Measurements from ENCODE around the gene NTHL1. TPM values are rescaled to one million over a fixed set of nuclear protein-coding genes. Genes with fewer than 3 reads are reported as not detected.
A peak's percentile ranks its signal among the peaks of the same experiment; 100 is the strongest.

The NTHL1 gene
- total RNA-seq, 1 donor from 2014 or later = 44.0 TPM

DNA sequence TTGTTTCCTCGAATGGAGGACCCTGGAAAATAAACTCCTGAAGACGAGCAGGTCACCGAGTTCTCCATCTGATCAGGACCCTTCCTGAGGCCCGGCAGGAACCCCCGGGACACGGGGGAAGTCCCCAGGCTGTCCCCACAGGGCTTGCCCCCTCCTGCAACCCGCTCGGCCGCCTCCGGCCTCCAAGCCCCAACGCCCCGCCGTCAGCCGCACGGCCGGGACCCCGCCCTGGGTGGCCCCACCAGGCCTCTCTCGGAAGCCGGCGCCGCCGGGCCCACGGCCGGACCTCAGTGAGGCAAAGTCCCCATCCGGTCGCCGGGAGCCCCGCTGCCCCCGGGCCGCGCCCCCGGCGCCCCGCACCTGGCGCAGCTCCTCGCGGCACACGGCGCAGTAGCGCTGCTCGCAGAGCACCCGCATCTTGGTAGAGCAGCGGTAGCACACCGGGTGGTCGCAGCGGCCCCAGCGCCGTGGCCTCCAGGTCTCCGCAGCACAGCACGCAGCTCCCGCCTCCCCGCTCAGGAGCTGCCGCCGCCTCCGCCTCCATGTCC, 38.4 kb downstream of the NTHL1 start:
- peak overlapping the region; percentile 59 for H3K4me3 ChIP-seq (ENCODE audit: low read depth, low read length)
- TF ChIP-seq, protein P1, sequence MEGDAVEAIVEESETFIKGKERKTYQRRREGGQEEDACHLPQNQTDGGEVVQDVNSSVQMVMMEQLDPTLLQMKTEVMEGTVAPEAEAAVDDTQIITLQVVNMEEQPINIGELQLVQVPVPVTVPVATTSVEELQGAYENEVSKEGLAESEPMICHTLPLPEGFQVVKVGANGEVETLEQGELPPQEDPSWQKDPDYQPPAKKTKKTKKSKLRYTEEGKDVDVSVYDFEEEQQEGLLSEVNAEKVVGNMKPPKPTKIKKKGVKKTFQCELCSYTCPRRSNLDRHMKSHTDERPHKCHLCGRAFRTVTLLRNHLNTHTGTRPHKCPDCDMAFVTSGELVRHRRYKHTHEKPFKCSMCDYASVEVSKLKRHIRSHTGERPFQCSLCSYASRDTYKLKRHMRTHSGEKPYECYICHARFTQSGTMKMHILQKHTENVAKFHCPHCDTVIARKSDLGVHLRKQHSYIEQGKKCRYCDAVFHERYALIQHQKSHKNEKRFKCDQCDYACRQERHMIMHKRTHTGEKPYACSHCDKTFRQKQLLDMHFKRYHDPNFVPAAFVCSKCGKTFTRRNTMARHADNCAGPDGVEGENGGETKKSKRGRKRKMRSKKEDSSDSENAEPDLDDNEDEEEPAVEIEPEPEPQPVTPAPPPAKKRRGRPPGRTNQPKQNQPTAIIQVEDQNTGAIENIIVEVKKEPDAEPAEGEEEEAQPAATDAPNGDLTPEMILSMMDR (IDR thresholded peaks at IDR 0.05; ENCODE audit: insufficient read depth, low read length, severe bottlenecking) = no peak
- FAIRE-seq = no peak
- no peaks in the 10 kb centered on the region for H3K27me3 ChIP-seq (ENCODE audit: control insufficient read depth, insufficient read depth, low read length)
- DNase-seq (ENCODE audit: low read depth) = no peak
- peaks cover 22% of the 10 kb centered on the region for H3K36me3 ChIP-seq (ENCODE audit: control insufficient read depth, insufficient read depth, low read length)

GRCh38 chr16:2008631-2009163, 38.9 kb downstream of the NTHL1 start:
- H3K27me3 ChIP-seq (ENCODE audit: control insufficient read depth, insufficient read depth, low read length) = no peaks in the 10 kb centered on the region
- FAIRE-seq = no peak
- H3K4me3 ChIP-seq (ENCODE audit: low read depth, low read length) = peak overlapping the region; percentile 59
- no peak for DNase-seq (ENCODE audit: low read depth)
- TF ChIP-seq, protein P1 (IDR thresholded peaks at IDR 0.05; ENCODE audit: insufficient read depth, low read length, severe bottlenecking) = no peak
- H3K36me3 ChIP-seq (ENCODE audit: control insufficient read depth, insufficient read depth, low read length) = peaks cover 23% of the 10 kb centered on the region

DNA sequence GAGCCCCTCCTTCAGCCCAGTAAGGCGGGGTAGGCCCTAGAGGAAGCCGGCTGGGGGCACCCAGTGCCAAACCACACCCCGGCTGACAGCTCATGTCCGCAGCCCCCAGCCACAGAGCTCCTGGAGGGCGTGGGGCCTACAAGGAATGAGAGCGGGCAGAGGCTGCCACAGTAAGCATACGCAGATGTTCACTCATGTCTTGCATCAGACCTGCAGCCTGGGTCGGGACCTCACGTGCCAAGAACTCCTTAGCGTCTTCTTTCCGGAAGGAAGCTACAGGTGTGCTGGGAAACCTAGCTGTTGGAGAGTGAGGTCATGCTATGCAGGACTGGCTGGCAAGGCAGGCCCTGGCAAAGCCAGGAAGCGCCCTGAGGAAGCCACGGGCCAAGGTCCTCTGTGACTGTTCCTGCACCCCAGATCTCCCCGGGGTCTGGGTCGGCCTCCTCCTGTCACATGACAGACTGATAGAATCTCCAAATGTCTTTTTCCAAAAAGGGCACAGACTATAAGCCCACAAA, 39.6 kb downstream of the NTHL1 start:
- Histone ChIP-seq H3K27me3 (ENCODE audit: control insufficient read depth, insufficient read depth, low read length) (no peaks in the 10 kb centered on the region), H3K4me3 (ENCODE audit: low read depth, low read length) (peak overlapping the region; percentile 59), H3K36me3 (ENCODE audit: control insufficient read depth, insufficient read depth, low read length) (peaks cover 29% of the 10 kb centered on the region)
- DNase-seq (ENCODE audit: low read depth) (peak; percentile 86), FAIRE-seq (peak; percentile 87)
- TF ChIP-seq, protein P1 (IDR thresholded peaks at IDR 0.05; ENCODE audit: insufficient read depth, low read length, severe bottlenecking) = no peak

DNA sequence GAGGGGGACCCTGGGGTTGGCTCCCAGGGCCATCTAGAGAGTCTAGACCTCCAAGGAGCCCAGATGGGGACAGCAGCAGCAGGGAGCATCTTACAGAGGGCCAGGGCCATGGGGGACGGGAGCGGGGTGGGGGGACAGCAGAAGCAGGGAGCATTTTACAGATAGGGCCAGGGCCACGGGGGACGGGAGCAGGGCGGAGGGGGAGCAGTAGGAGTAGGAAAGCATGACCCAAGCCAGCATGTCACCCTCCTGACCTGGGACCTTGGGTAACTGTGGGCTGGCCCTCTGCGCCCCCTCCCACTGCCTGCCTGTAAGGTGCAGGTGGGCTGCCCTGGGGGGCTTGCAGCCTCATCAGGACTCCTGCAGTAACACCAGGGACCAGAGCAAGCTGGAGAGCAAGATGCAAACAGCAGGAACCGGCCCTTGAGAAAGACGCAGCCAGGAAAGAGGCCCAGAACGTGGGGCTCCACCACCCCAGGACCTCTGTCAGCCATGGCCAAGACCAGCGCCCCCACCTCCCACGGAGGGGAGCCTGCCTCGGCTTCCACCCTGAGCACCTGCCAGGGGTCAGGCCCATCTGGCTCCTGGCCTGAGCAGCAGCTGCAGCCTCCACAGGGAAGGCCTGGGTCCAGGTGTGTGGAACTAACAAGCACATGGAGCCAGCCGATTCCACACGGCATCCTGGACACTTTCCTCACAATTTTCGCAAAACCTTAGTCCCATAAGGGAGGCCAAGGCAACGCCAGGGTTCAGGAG, 40.4 kb downstream of the NTHL1 start:
- peaks cover 37% of the 10 kb centered on the region for H3K36me3 ChIP-seq (ENCODE audit: control insufficient read depth, insufficient read depth, low read length)
- DNase-seq (ENCODE audit: low read depth) (no peak), FAIRE-seq (no peak)
- H3K4me3 ChIP-seq (ENCODE audit: low read depth, low read length) = peak overlapping the region; percentile 59
- TF ChIP-seq, protein P1 (IDR thresholded peaks at IDR 0.05; ENCODE audit: insufficient read depth, low read length, severe bottlenecking) = no peak
- no peaks in the 10 kb centered on the region for H3K27me3 ChIP-seq (ENCODE audit: control insufficient read depth, insufficient read depth, low read length)

DNA sequence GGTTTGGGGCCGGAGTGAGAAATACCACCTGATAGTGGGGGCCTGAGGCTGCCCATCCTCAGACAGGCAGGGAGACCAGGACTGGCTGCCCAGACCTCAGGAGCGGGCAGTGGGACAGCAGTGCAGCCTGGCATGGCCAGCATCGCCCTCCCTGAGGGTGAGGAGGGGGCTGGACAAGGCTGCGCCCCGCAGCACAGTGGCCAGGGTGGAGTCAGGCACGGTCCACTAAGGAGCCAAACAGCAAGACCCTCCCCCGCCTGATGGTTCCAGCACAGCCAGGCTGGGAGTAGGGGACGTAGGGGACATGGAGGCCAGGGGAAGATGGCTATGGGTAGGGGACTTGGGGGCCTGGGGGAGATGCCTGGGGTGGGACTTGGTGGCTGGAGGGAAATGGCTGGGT, 41.3 kb downstream of the NTHL1 start:
- DNase-seq (ENCODE audit: low read depth) = no peak
- no peak for FAIRE-seq
- Histone ChIP-seq H3K36me3 (ENCODE audit: control insufficient read depth, insufficient read depth, low read length) (peaks cover 46% of the 10 kb centered on the region), H3K27me3 (ENCODE audit: control insufficient read depth, insufficient read depth, low read length) (no peaks in the 10 kb centered on the region), H3K4me3 (ENCODE audit: low read depth, low read length) (no peak overlapping the region)
- TF ChIP-seq, protein P1 (IDR thresholded peaks at IDR 0.05; ENCODE audit: insufficient read depth, low read length, severe bottlenecking) = no peak
